Measurements from ENCODE around the gene CLCN3. TPM values are rescaled to one million over a fixed set of nuclear protein-coding genes. Genes with fewer than 3 reads are reported as not detected.
A peak's percentile ranks its signal among the peaks of the same experiment; 100 is the strongest.
"Not testable (repeated sequence)": the region's sequence is repeated elsewhere in the genome, so short reads cannot be mapped to it uniquely, and the experiment has no call there.

CLCN3 gene
- total RNA-seq, 1 donor, result 6.2 TPM

- DNase-seq (ENCODE audit: low read depth in 2 of 3, low spot score in 2 of 3), result no peak
These were observed 30.0 kb downstream of the CLCN3 start for GRCh38 chr4:169650227-169650936.

GRCh38 chr4:169652535-169652934, 32.2 kb downstream of the CLCN3 start:
- DNase-seq (ENCODE audit: low read depth in 2 of 3, low spot score in 2 of 3), result no peak

- DNase-seq (ENCODE audit: low read depth in 2 of 3, low spot score in 2 of 3), result no peak
These were observed 35.0 kb downstream of the CLCN3 start for GRCh38 chr4:169655401-169655800.

GRCh38 chr4:169657470-169658107, 37.2 kb downstream of the CLCN3 start:
- no peak for DNase-seq (ENCODE audit: low read depth in 2 of 3, low spot score in 2 of 3)

GRCh38 chr4:169658196-169658595, 37.8 kb downstream of the CLCN3 start:
- no peak for DNase-seq (ENCODE audit: low read depth in 2 of 3, low spot score in 2 of 3)

GRCh38 chr4:169658975-169659715, 38.8 kb downstream of the CLCN3 start:
- no peak for DNase-seq (ENCODE audit: low read depth in 2 of 3, low spot score in 2 of 3)

GRCh38 chr4:169659716-169660670, 39.6 kb downstream of the CLCN3 start:
- DNase-seq (ENCODE audit: low read depth in 2 of 3, low spot score in 2 of 3), result peak; percentile 55 to 95 (median 92)

- no peak for DNase-seq (ENCODE audit: low read depth in 2 of 3, low spot score in 2 of 3)
These were observed 40.6 kb downstream of the CLCN3 start for GRCh38 chr4:169660929-169661328.

GRCh38 chr4:169661761-169662160, 41.4 kb downstream of the CLCN3 start:
- no peak for DNase-seq (ENCODE audit: low read depth in 2 of 3, low spot score in 2 of 3)

GRCh38 chr4:169662206-169662605, 41.8 kb downstream of the CLCN3 start:
- DNase-seq (ENCODE audit: low read depth in 2 of 3, low spot score in 2 of 3), result no peak

GRCh38 chr4:169663402-169663801, 43.0 kb downstream of the CLCN3 start:
- no peak for DNase-seq (ENCODE audit: low read depth in 2 of 3, low spot score in 2 of 3)

GRCh38 chr4:169663831-169664230, 43.5 kb downstream of the CLCN3 start:
- DNase-seq (ENCODE audit: low read depth in 2 of 3, low spot score in 2 of 3), result no peak

- peak in 1 of 3 donors; percentile 64 for DNase-seq (ENCODE audit: low read depth in 2 of 3, low spot score in 2 of 3)
These were observed 44.2 kb downstream of the CLCN3 start for GRCh38 chr4:169664615-169665014.

GRCh38 chr4:169665046-169665737, 44.8 kb downstream of the CLCN3 start:
- peak in 2 of 3 donors; percentile 32 to 52 for DNase-seq (ENCODE audit: low read depth in 2 of 3, low spot score in 2 of 3)

GRCh38 chr4:169668069-169668721, 47.8 kb downstream of the CLCN3 start:
- no peak for DNase-seq (ENCODE audit: low read depth in 2 of 3, low spot score in 2 of 3)

GRCh38 chr4:169675825-169676224, 55.4 kb downstream of the CLCN3 start:
- no peak for DNase-seq (ENCODE audit: low read depth in 2 of 3, low spot score in 2 of 3)

GRCh38 chr4:169677150-169677748, 56.9 kb downstream of the CLCN3 start:
- DNase-seq (ENCODE audit: low read depth in 2 of 3, low spot score in 2 of 3), result no peak

GRCh38 chr4:169678486-169678885, 58.1 kb downstream of the CLCN3 start:
- not testable (repeated sequence) for DNase-seq (ENCODE audit: low read depth in 2 of 3, low spot score in 2 of 3)
